Endothelial cell of umbilical vein (primary cell): ENCODE measurements around the gene SLC8A1. TPM values are rescaled to one million over a fixed set of nuclear protein-coding genes. Genes with fewer than 3 reads are reported as not detected.

Source experiments
- BruUV-seq: library from RNA; stranded (reverse); fragments of 400-500 nt; replicated peaks from 2 replicates; lab custom pipeline; 2021; lab: Mats Ljungman, UMichigan
- CTCF ChIA-PET: fragments of 300-600, 350-600 bp; sonication (Branson Sonifier 250); formaldehyde crosslinking; loops from one replicate; lab custom pipeline; 2021; ENCODE audit warnings: antibody characterized with exemption, inconsistent platforms; lab: Charles Lee
- POLR2A ChIA-PET: fragments of 300-600, 350-600 bp; sonication (Branson Sonifier 250); formaldehyde crosslinking; loops from one replicate; lab custom pipeline; 2021; ENCODE audit warnings: antibody characterized with exemption, inconsistent platforms; lab: Charles Lee
- DNase-seq: peaks from one replicate; pipeline ENCODE4 v3.0.0-alpha.2; 2011; ENCODE audit warnings: low read depth, low spot score
- FAIRE-seq: peaks from 2 replicates; lab custom pipeline; 2011; peaks lifted over from hg19 to GRCh38; lab: Jason Lieb, UNC
- H2AFZ ChIP-seq: 2 replicates; pipeline ENCODE4 v1.6.0; 2012; ENCODE audit warnings: low read depth, low read length, control low read depth, inconsistent platforms
- H3K27ac ChIP-seq: 2 replicates; pipeline ENCODE4 v1.5.1; 2011; ENCODE audit warnings: low read depth, mild to moderate bottlenecking, control low read depth, low read length, moderate library complexity; ENCODE audit not compliant: insufficient read depth
- H3K27me3 ChIP-seq, 2 experiments: 2 replicates each; pipeline versions ENCODE4 v1.6.0 to v1.6.1; 2011; ENCODE audit warnings: low read length in 2 of 2, mixed read lengths in 1 of 2; ENCODE audit not compliant: control insufficient read depth in 2 of 2, insufficient read depth in 2 of 2
- H3K36me3 ChIP-seq, 2 experiments: 2 replicates in 1 of 2; 3 replicates in 1 of 2; pipeline ENCODE4 v1.5.1; 2011; ENCODE audit warnings: low read length in 2 of 2, mild to moderate bottlenecking in 1 of 2, moderate library complexity in 1 of 2; ENCODE audit not compliant: control insufficient read depth in 2 of 2, insufficient read depth in 2 of 2; ENCODE audit errors: extremely low read depth in 1 of 2
- H3K4me1 ChIP-seq: 3 replicates; pipeline ENCODE4 v1.5.1; 2011; ENCODE audit warnings: mild to moderate bottlenecking, low read length; ENCODE audit not compliant: control insufficient read depth, insufficient read depth; ENCODE audit errors: extremely low read depth
- H3K4me2 ChIP-seq: 2 replicates; pipeline ENCODE4 v1.6.1; 2011; ENCODE audit warnings: low read length, control low read depth, mixed read lengths; ENCODE audit not compliant: insufficient read depth
- H3K4me3 ChIP-seq, 3 experiments: fragments of 200-600 bp in 1 of 3; sonication (generic), shearing (Covaris generic) in 1 of 3; replicated peaks in 1 of 3; 2 replicates each; pipeline ENCODE4 v1.5.1; 2011 to 2016; ENCODE audit warnings: control low read depth in 3 of 3, low read length in 3 of 3, mild to moderate bottlenecking in 2 of 3, inconsistent platforms in 1 of 3, low read depth in 1 of 3, moderate library complexity in 1 of 3; ENCODE audit not compliant: insufficient read depth in 1 of 3
- H3K79me2 ChIP-seq: 2 replicates; pipeline ENCODE4 v1.6.0; 2012; ENCODE audit warnings: low read length, inconsistent platforms; ENCODE audit not compliant: control insufficient read depth, insufficient read depth
- H3K9ac ChIP-seq: replicated peaks from 2 replicates; pipeline ENCODE3; 2011; ENCODE audit warnings: low read length, control low read depth; ENCODE audit not compliant: insufficient read depth; ENCODE audit errors: extremely low read depth
- H3K9me1 ChIP-seq: replicated peaks from 3 replicates; pipeline ENCODE4 v1.6.0; 2011; ENCODE audit warnings: mild to moderate bottlenecking, low read length; ENCODE audit not compliant: control insufficient read depth, insufficient read depth; ENCODE audit errors: extremely low read depth
- H3K9me3 ChIP-seq: replicated peaks from 2 replicates; pipeline ENCODE4 v1.5.1; 2012; ENCODE audit warnings: low read length, inconsistent platforms; ENCODE audit not compliant: control insufficient read depth, insufficient read depth
- H4K20me1 ChIP-seq: replicated peaks from 2 replicates; pipeline ENCODE3; 2011; ENCODE audit warnings: mild to moderate bottlenecking, low read length; ENCODE audit not compliant: control insufficient read depth, insufficient read depth; ENCODE audit errors: extremely low read depth
- EZH2 ChIP-seq: IDR thresholded peaks from 2 replicates; pipeline ENCODE4 v1.6.1; 2012; ENCODE audit warnings: borderline replicate concordance, low read depth, mild to moderate bottlenecking, moderate library complexity, low read length, inconsistent platforms; ENCODE audit not compliant: severe bottlenecking
- GATA2 ChIP-seq: IDR thresholded peaks from 2 replicates; pipeline ENCODE4 v1.7.0; 2011; ENCODE audit warnings: low read depth, mild to moderate bottlenecking, moderate library complexity, mixed read lengths, low read length; ENCODE audit not compliant: insufficient read length, insufficient read depth
- JUN ChIP-seq: IDR thresholded peaks from 2 replicates; pipeline ENCODE4 v1.6.1; 2011; ENCODE audit warnings: borderline replicate concordance, low read depth; ENCODE audit not compliant: insufficient read length, insufficient read depth
- MYC ChIP-seq: IDR thresholded peaks from one replicate; pipeline ENCODE4 v1.6.1; 2011; ENCODE audit warnings: mild to moderate bottlenecking, low read depth, low read length
- POLR2A ChIP-seq: IDR thresholded peaks from 2 replicates; pipeline ENCODE4 v1.6.1; 2012; ENCODE audit warnings: low read depth, mild to moderate bottlenecking, control low read depth, low read length
- POLR2AphosphoS5 ChIP-seq: IDR thresholded peaks from 2 replicates; pipeline ENCODE4 v1.6.1; 2012; ENCODE audit warnings: low read depth, mild to moderate bottlenecking, control low read depth, low read length, moderate library complexity; ENCODE audit not compliant: insufficient read depth
- dilution Hi-C: fragments of 300-500 bp; cut with MboI; formaldehyde crosslinking; loops from one replicate; pipeline ENCODE4 v1.15.0; 2019; ENCODE audit warnings: low sequenced_read_pairs; ENCODE audit not compliant: extremely low pct_ligation_motif_present
- intact Hi-C: fragments of 100-400 bp; cut with micrococcal nuclease; formaldehyde crosslinking; loops from one replicate; pipeline ENCODE4 v1.10.0; 2022
- polyA plus RNA-seq, 4 experiments: library from polyadenylated mRNA; depleted of rRNA in 3 of 4; stranded (reverse) in 3 of 4; unstranded in 1 of 4; fragments of >200 nt; gene quantifications; 2 replicates each; pipeline versions ENCODE4 v1.2.1 to v1.2.3, GENCODE V29; 2011 to 2012; ENCODE audit warnings: missing spikeins in 1 of 4
- total RNA-seq: library from RNA; stranded (reverse); gene quantifications from 2 replicates; pipeline ENCODE4 v1.2.3, GENCODE V29; 2021
- TF ChIP-seq, protein P1 (sequence below), 2 donors: IDR thresholded peaks; 1 replicate in 1 of 2; 2 replicates in 1 of 2; pipeline ENCODE4 v1.5.1; 2011; ENCODE audit warnings: low read length in 2 of 2, mild to moderate bottlenecking in 2 of 2, moderate library complexity in 2 of 2, control low read depth in 1 of 2, inconsistent platforms in 1 of 2, low read depth in 1 of 2; ENCODE audit not compliant: insufficient read depth in 1 of 2; ENCODE audit errors: extremely low read depth in 1 of 2
- TF ChIP-seq, protein P2 (sequence below): IDR thresholded peaks from 2 replicates; pipeline ENCODE4 v1.6.1; 2011; ENCODE audit not compliant: insufficient read depth, insufficient read length

The SLC8A1 gene
- total and polyA plus RNA-seq, 2 donors (not counting 3 experiments of a cell fraction or from before 2014, with no cell fraction given): 0.19 to 1.8 TPM

DNA sequence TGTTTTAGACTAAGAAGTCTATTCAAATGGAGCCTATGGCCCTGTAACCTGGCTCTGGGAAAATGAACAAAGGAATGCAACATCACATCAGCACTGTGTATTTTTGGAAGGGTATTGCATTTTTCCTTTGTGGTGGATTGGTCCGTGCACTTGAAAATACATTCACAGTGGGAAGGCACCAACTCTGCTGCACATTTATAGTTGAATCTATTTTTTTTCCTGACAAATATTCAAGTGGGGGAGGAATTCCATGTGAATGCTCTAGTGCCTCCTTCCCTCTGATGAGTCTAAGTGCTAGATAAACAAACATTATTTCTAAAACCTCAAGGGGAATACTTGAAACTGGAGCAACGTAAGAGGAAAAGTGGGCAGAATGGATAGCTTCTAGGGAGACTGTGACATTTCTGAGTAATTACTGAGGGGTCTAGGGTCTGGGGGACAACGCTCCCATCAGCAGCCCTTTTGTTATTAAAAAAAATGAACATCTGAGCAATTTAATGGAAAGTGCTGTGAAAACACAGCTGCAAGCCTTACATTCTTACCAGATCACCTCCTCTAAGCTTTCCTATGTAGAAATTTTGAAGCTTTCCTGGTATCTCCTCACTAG lies 208.2 kb downstream of the SLC8A1 start:
- DNase-seq (no peak), FAIRE-seq (no peak)
- H3K4me2 ChIP-seq: no peak overlapping the region
- dilution Hi-C loops: no loop called here
- H2AFZ ChIP-seq: no peak overlapping the region
- H3K9ac ChIP-seq: no peak overlapping the region
- no peak overlapping the region for H3K4me3 ChIP-seq
- H3K79me2 ChIP-seq: no peaks in the 10 kb centered on the region
- BruUV-seq: no TSS peak
- no peaks in the 10 kb centered on the region for H3K9me3 ChIP-seq
- ChIA-PET CTCF (interaction anchor here (0.7 to 5.3 kb wide), 21 partner anchors 10 to 1455 kb away, joined by 3 to 70 read pairs (median 5); partner anchors contain the start of gene SLC8A1), POLR2A (interaction anchor here (0.6 kb wide), 1 partner anchor 1154 kb away, joined by 5 read pairs; no protein-coding TSS in a partner anchor)
- TF ChIP-seq GATA2: no peak
- no peak for TF ChIP-seq JUN
- TF ChIP-seq, protein P1, sequence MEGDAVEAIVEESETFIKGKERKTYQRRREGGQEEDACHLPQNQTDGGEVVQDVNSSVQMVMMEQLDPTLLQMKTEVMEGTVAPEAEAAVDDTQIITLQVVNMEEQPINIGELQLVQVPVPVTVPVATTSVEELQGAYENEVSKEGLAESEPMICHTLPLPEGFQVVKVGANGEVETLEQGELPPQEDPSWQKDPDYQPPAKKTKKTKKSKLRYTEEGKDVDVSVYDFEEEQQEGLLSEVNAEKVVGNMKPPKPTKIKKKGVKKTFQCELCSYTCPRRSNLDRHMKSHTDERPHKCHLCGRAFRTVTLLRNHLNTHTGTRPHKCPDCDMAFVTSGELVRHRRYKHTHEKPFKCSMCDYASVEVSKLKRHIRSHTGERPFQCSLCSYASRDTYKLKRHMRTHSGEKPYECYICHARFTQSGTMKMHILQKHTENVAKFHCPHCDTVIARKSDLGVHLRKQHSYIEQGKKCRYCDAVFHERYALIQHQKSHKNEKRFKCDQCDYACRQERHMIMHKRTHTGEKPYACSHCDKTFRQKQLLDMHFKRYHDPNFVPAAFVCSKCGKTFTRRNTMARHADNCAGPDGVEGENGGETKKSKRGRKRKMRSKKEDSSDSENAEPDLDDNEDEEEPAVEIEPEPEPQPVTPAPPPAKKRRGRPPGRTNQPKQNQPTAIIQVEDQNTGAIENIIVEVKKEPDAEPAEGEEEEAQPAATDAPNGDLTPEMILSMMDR (IDR thresholded peaks at IDR 0.05; ENCODE audit: extremely low read depth in 1 of 2, insufficient read depth in 1 of 2, low read depth in 1 of 2, low read length in 2 of 2): no peak
- no peak for TF ChIP-seq EZH2
- TF ChIP-seq POLR2A: no peak
- TF ChIP-seq POLR2AphosphoS5: no peak
- TF ChIP-seq, protein P2, sequence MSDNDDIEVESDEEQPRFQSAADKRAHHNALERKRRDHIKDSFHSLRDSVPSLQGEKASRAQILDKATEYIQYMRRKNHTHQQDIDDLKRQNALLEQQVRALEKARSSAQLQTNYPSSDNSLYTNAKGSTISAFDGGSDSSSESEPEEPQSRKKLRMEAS: no peak
- TF ChIP-seq MYC: no peak
- intact Hi-C loops: loop anchor here (1.0 to 2.0 kb wide), 5 partner anchors 207 to 1539 kb away; no protein-coding TSS in a partner anchor
- H3K36me3 ChIP-seq: no peaks in the 10 kb centered on the region
- peaks cover 5% of the 10 kb centered on the region for H3K4me1 ChIP-seq
- H4K20me1 ChIP-seq: no peaks in the 10 kb centered on the region
- H3K27me3 ChIP-seq: no peaks in the 10 kb centered on the region
- H3K9me1 ChIP-seq: no peaks in the 10 kb centered on the region
- H3K27ac ChIP-seq: no peak overlapping the region
